Measurements from ENCODE around the gene GRK2. TPM values are rescaled to one million over a fixed set of nuclear protein-coding genes. Genes with fewer than 3 reads are reported as not detected.

The GRK2 gene
- total and polyA plus RNA-seq, 10 donors = 119 to 301 (median 261) TPM

- H3K9me3 ChIP-seq = no peaks in the 10 kb centered on the region
- H3K27me3 ChIP-seq (replicated peaks in 1 of 7) = no peaks in the 10 kb centered on the region
- peak; percentile 89 for DNase-seq
- H3K4me1 ChIP-seq = peaks cover 12 to 64% (median 33%) of the 10 kb centered on the region in 6 donors
- peak overlapping the region; percentile 55 to 96 (median 88) for H3K27ac ChIP-seq
- peaks cover 0 to 60% (median 48%) of the 10 kb centered on the region in 6 donors for H3K36me3 ChIP-seq
- WGBS, 5 donors = 19 to 37% (median 30%) methylated on average over 23 of the region's 23 CpGs
- TF ChIP-seq CTCF (IDR thresholded peaks at IDR 0.05 in 8 of 11, conservative IDR thresholded peaks at IDR 0.05 in 3 of 11) (peak in 1 of 11 experiments; percentile 5), POLR2AphosphoS5 (IDR thresholded peaks at IDR 0.05) (peak; percentile 21 to 66 (median 27)), POLR2A (IDR thresholded peaks at IDR 0.05) (no peak)
- H3K4me3 ChIP-seq = peak overlapping the region; percentile 60 to 91 (median 78)
- intact Hi-C loops (cut with DNase I; ENCODE audit: low total_unique reads) = no loop called here
Observed at GRCh38 chr11:67302571-67303131, 36.4 kb downstream of the GRK2 start.

GRCh38 chr11:67303132-67303834 lies 37.0 kb downstream of the GRK2 start, which contains the start of gene SSH3:
TSS of gene SSH3 (plus strand) at chr11:67303530. CDS start at chr11:67303626, 96 bp downstream.
- Histone ChIP-seq H3K4me3 (peak within 1 kb of the TSS; percentile 60 to 91 (median 78)), H3K36me3 (peaks cover 0 to 60% (median 48%) of the 10 kb centered on the region in 6 donors), H3K9me3 (no peaks in the 10 kb centered on the region), H3K27ac (peak within 1 kb of the TSS; percentile 55 to 96 (median 88)), H3K27me3 (replicated peaks in 1 of 7) (no peaks in the 10 kb centered on the region), H3K4me1 (peaks cover 12 to 62% (median 33%) of the 10 kb centered on the region in 6 donors)
- TF ChIP-seq POLR2AphosphoS5 (IDR thresholded peaks at IDR 0.05) (peak; percentile 48 to 79 (median 76)), POLR2A (IDR thresholded peaks at IDR 0.05) (no peak), CTCF (IDR thresholded peaks at IDR 0.05 in 8 of 11, conservative IDR thresholded peaks at IDR 0.05 in 3 of 11) (peak in 2 of 11 experiments; percentile 12 to 13)
- 4 to 10% (median 7%) methylated on average over 15 to 65 of the region's 65 CpGs for WGBS, 5 donors
- DNase-seq = peak; percentile 94
- intact Hi-C loops (cut with DNase I; ENCODE audit: low total_unique reads) = no loop called here

- peak; percentile 89 for DNase-seq
- intact Hi-C loops (cut with DNase I; ENCODE audit: low total_unique reads) = no loop called here
- H3K4me1 ChIP-seq = peaks cover 12 to 56% (median 33%) of the 10 kb centered on the region in 6 donors
- H3K4me3 ChIP-seq = peak overlapping the region; percentile 60 to 91 (median 78)
- peaks cover 0 to 60% (median 44%) of the 10 kb centered on the region in 6 donors for H3K36me3 ChIP-seq
- WGBS, 5 donors = 11 to 43% (median 18%) methylated on average over 1 to 43 of the region's 43 CpGs; no CpG with 5 or more reads in 1 of the 5 donors
- H3K27ac ChIP-seq = peak overlapping the region; percentile 55 to 96 (median 88)
- no peaks in the 10 kb centered on the region for H3K9me3 ChIP-seq
- TF ChIP-seq CTCF (IDR thresholded peaks at IDR 0.05 in 8 of 11, conservative IDR thresholded peaks at IDR 0.05 in 3 of 11) = no peak
- peak in 1 of 3 donors; percentile 0 for TF ChIP-seq POLR2AphosphoS5 (IDR thresholded peaks at IDR 0.05)
- no peaks in the 10 kb centered on the region for H3K27me3 ChIP-seq (replicated peaks in 1 of 7)
Observed at GRCh38 chr11:67303835-67304411, 37.6 kb downstream of the GRK2 start.

All from spleen (tissue), 11 donors.